ENCODE measurements around the gene SDK1. TPM values are rescaled to one million over a fixed set of nuclear protein-coding genes. Genes with fewer than 3 reads are reported as not detected.

SDK1 gene
- total and polyA plus RNA-seq, 2 of the 8 experiments (the other 6 are each of a cell fraction or from before 2014, with no cell fraction given) = 3.3 to 7.2 TPM

DNA sequence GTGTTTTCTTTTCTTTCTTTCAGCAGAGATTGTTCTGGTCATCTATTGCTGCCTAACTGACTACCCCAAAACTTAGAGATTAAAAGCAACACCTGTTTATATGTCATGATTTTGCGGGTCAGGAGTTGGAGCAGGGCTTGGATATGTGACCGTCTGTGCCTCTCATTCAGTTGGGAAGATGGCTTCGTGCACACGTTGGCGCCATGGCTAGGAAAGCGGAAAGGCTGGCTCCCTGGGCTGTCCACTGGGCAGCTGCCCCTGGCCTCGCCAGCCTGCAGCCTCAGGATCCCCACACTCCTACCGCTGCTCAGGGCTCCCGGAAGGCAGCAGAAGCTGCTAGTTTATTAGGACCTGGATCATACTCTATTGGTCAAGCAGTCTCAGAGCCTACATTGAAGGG lies 742.9 kb downstream of the SDK1 start:
- POLR2A ChIA-PET (ENCODE audit: partially characterized antibody) = interaction anchor here (0.6 to 0.7 kb wide), 2 partner anchors 59 to 64 kb away, joined by 3 read pairs; no protein-coding TSS in a partner anchor
- 85% methylated on average over 9 of the region's 9 CpGs; no CpG with 5 or more reads in 1 of the 2 experiments for WGBS, 2 experiments (ENCODE audit: extremely low coverage in 1 of 2, insufficient coverage in 1 of 2, insufficient read length in 1 of 2, insufficient replicate concordance in 2 of 2, low coverage in 1 of 2, low lambda C conversion rate in 2 of 2, missing lambda C conversion rate in 1 of 2)
- Histone ChIP-seq H2AFZ (ENCODE audit: low read length) (no peak overlapping the region), H2BK12ac (ENCODE audit: low read depth, low read length) (peak overlapping the region; percentile 75; the same call in 1 of the 2 replicates), H3K36me3 (ENCODE audit: control insufficient read depth in 2 of 4, insufficient read depth in 4 of 4, low read length in 3 of 4) (no peaks in the 10 kb centered on the region), H3K27ac (ENCODE audit: low read depth, low read length) (no peak overlapping the region), H3K4me1 (replicated peaks in 1 of 4; ENCODE audit: control insufficient read depth in 3 of 4, insufficient read depth in 4 of 4, low read length in 3 of 4) (peaks cover 8 to 29% (median 26%) of the 10 kb centered on the region in 4 experiments), H2BK15ac (ENCODE audit: low read length) (no peak overlapping the region), H3K23ac (ENCODE audit: insufficient read length) (no peak overlapping the region), H2BK20ac (ENCODE audit: low read length) (peak overlapping the region; percentile 92; the same call in 1 of the 2 replicates), H3K9me3 (ENCODE audit: insufficient read depth in 2 of 2, low read depth in 1 of 2, low read length in 1 of 2) (no peaks in the 10 kb centered on the region), H3K79me2 (ENCODE audit: control insufficient read depth in 1 of 2, insufficient read depth in 2 of 2, low read length in 2 of 2) (no peaks in the 10 kb centered on the region), H4K91ac (replicated peaks; ENCODE audit: insufficient read length, low read length) (peak overlapping the region; percentile 70), H4K5ac (ENCODE audit: insufficient read length, low read depth, low read length) (no peak overlapping the region), H3K14ac (ENCODE audit: insufficient read length) (no peak overlapping the region), H2BK120ac (replicated peaks; ENCODE audit: low read depth, low read length) (peak overlapping the region; percentile 56), H4K8ac (ENCODE audit: extremely low read depth, insufficient read depth, low read length) (no peak overlapping the region), H2AK5ac (ENCODE audit: low read depth, low read length) (peak overlapping the region; percentile 53; the same call in 1 of the 2 replicates), H3K9ac (replicated peaks in 1 of 4; ENCODE audit: extremely low read depth in 1 of 4, low read depth in 3 of 4, low read length in 3 of 4) (no peak overlapping the region), H3K79me1 (ENCODE audit: low read depth, low read length) (no peaks in the 10 kb centered on the region), H3K27me3 (replicated peaks in 1 of 4; ENCODE audit: control insufficient read depth in 3 of 4, extremely low read depth in 1 of 4, insufficient read depth in 3 of 4, low read length in 3 of 4) (no peaks in the 10 kb centered on the region; a peak in 1 of 7 replicates), H3K23me2 (ENCODE audit: low read depth, low read length) (no peaks in the 10 kb centered on the region), H3K4ac (replicated peaks; ENCODE audit: insufficient read length, low read depth, low read length) (no peak overlapping the region), H3K4me2 (ENCODE audit: insufficient read depth in 1 of 2, low read depth in 2 of 2, low read length in 2 of 2) (no peak overlapping the region), H3K56ac (replicated peaks; ENCODE audit: insufficient read length, low read depth, low read length) (no peak overlapping the region), H3K4me3 (ENCODE audit: extremely low read depth in 1 of 4, insufficient read depth in 2 of 4, low read depth in 3 of 4, low read length in 4 of 4) (no peak overlapping the region), H2BK5ac (ENCODE audit: low read depth, low read length) (peak overlapping the region; percentile 69; the same call in 1 of the 2 replicates), H3K18ac (ENCODE audit: extremely low read depth, low read length) (no peak overlapping the region), H4K20me1 (replicated peaks in 1 of 2; ENCODE audit: control insufficient read depth in 1 of 2, insufficient read depth in 2 of 2, low read length in 2 of 2) (no peaks in the 10 kb centered on the region)
- DNase-seq (ENCODE audit: low read depth in 1 of 2, low spot score in 2 of 2) (peak in 1 of 2 experiments; percentile 37), FAIRE-seq (no peak)
- CTCF ChIA-PET (ENCODE audit: partially characterized antibody) = no interaction called here
- TF ChIP-seq, protein P1, sequence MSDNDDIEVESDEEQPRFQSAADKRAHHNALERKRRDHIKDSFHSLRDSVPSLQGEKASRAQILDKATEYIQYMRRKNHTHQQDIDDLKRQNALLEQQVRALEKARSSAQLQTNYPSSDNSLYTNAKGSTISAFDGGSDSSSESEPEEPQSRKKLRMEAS (IDR thresholded peaks at IDR 0.05) = no peak
- TF ChIP-seq CBX5 (IDR thresholded peaks at IDR 0.05; ENCODE audit: low read depth, low read length) (no peak), RFX5 (IDR thresholded peaks at IDR 0.05; ENCODE audit: borderline replicate concordance, low read depth, low read length) (no peak), CBX8 (IDR thresholded peaks at IDR 0.05; ENCODE audit: borderline replicate concordance, low read depth, low read length) (no peak)
